ENCODE results near the gene CDX2.

The CDX2 gene

DNA sequence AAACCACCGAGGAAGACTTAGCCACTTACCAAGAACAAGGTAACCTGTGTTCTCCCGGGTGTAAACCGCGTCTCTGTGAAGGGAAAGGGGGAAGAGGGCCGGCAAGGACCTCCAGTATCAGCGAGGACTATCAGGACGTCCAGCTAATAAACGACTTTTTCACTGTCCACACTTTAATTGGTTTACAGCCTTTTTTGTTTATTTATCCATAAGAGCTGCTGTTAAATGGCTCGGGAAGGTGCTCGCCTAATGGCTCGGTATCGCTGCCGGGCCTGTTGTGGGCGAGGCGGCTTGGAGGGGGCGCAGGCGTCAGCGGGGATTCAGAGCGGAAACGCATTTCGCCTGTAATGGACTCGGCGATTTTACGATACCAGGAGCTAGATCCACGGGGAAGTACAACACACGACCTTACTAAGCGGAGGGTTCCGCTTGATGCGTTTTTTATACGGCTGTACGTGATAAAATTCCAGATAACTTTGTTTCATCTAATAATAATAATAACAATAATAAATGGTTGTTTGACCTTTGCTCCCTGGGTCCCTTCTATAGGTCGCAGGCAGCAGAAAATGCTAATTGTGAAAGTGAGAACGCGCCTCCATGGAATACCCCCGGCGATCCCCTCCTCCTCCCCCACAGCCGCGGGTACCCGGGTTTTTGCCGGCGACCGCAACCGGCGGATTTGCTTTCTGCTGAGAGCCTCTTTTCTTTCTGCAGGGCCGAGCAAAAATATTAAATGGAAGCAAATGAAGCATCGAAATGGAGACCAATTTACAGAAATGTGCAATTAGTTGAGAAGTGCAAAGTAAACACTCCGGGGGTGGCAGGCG, 51.8 kb downstream of the CDX2 start:
- DNase-seq (ENCODE audit: low read depth) = no peak

DNA sequence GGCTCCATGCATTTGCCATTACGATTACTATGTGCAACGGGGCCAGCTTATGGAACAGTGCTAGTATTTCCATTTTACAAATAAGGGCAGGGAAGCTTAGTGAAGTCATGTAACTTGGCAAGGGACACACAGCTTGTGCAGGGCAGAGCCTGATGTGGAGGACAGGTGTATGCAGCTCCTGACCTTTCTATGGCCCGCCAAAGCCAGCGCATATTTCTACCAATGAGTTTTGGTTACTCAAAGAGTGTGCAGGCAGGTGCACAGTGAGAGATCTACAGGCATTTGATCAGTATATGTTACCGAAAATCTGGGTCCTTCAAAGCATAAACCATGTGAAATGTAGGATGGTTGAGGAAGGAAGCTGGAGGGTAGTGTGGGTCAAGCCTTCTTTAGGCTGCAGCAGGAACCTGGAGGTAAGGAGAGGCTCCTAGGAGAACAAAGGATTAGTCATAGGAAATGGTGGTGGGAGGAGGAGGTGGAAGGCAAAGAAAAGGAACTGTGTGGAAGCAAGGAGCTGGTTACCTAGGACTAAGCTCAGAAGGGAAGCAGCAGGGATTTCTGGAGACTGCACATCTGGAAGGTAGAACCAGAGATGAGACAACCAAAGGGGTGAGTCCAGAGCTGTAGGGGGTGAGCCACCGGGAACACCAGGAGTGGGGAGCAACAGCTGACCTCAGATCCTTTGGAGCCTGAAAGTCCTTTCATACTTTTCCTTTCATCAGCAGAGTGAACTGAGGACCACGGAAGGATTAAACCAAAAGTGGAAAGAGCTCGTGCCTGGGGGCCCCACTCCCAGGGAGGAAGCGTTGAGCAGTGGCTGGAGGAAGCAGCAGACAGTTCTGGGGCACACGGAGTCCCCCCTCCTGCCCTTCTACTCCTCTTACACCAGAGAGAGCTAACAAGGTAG, 53.6 kb downstream of the CDX2 start:
- no peak for DNase-seq (ENCODE audit: low read depth)

DNA sequence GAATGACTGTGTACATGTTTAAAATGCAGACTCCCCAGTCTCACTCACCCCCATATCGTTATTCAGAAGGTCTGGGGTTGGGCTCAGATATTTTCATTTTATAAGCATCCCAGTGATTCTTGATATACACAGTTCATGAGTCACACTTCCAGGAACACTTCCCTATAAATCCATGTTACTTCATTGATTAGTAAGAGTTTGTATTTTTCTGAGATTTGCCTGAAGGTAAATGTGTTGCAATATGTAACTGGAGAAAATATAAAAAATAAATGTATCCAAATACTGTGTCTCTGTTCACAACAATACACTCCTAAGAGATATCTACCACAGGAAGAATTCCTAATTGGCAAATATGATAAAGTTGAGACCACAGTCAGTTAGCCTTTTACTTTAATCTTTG, 56.0 kb downstream of the CDX2 start:
- DNase-seq (ENCODE audit: low read depth) = no peak

DNA sequence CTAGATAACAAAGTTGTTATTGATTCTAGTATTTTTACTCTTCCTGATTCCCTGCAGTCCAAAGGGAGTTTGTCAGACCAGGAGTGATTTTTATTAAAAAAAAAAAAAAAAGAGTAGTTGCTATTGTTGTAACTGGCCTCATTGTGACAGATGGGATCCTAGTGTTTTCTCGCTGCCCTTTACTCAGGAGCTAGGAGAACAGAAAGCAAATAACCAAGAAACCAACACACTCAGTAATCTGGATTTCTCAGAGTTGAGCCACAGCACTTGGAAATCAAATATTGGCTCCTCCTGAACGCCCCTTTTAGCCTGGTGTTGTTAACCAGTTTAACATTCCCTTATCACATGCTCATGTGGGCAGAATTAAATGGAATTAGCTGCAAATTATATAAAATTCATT, 57.6 kb downstream of the CDX2 start:
- no peak for DNase-seq (ENCODE audit: low read depth)
